ENCODE results near the gene NSF.
"Not testable (repeated sequence)": the region's sequence is repeated elsewhere in the genome, so short reads cannot be mapped to it uniquely, and the experiment has no call there.

NSF gene

DNA sequence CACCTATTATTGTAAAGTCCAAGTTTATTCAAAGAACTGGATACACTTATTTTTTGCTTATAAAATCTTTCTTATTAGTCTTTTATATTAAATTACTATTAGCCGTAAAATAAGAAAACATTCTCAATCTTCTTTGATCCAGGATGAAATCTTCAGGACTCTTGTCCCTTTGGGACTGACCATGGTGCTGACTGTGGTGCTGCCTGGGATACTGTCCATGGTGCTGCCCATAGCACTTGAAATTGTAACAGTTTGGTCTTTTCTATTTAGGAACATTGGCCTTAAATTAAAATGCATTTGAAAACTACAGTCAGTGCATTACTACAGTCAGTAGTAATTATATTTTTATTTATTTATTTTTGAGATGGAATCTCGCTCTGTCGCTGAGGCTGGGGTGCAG is 41.7 kb downstream of the NSF start:
- DNase-seq: not testable (repeated sequence)

DNA sequence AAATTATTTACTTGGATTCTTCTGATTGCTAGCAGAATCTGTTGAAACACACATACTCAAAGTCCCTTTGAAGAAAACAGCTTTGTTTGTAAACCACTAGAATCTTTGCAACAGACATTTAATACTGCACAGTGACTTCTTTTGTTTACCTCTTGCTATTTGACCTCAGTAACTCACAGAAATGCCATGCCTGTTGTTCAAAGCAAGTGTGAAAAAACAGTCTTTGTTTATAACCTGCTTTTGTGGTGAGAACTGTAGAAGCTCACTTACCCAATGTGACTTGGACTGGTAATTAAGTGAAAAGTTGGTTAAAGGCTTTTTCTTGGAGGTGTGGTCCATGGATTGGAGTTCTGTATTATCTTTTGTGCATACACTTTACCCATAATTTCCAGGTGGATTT is 44.4 kb downstream of the NSF start:
- DNase-seq: not testable (repeated sequence)

DNA sequence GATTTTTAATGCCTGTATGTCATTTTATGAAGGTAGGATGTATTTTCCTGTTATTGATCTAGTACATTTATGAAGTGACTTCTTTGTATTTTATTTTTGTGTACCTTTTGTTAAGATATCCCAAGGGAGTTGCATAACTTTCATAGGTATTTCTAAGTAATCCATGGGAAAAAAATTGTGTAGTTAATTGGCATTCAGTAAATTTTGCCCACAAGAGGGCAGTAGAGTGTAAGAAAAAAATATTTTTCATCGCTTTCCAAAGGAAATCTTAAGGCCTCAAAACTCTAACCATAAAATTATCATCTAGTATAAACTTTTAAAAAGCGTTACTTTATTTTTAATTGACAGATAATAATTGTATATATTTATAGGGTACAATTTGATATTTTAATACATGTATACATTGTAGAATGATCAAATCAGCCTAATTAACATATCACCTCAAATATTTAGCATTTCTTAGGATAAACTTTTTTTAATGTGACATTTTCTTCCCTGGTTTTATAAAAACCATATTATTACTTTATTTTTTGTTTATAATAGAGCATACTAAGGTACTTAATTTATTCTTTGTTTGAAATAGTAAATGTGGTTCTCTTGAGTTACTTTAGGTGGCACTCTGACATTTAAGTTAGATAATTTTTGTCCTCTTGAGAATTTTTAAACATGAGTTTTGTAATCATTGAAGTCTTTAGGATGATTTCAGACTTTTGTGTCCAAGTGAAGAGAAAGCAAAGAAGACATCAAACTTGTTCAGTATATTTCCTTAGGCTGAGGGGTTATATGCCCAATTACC is 51.6 kb downstream of the NSF start:
- not testable (repeated sequence) for DNase-seq

DNA sequence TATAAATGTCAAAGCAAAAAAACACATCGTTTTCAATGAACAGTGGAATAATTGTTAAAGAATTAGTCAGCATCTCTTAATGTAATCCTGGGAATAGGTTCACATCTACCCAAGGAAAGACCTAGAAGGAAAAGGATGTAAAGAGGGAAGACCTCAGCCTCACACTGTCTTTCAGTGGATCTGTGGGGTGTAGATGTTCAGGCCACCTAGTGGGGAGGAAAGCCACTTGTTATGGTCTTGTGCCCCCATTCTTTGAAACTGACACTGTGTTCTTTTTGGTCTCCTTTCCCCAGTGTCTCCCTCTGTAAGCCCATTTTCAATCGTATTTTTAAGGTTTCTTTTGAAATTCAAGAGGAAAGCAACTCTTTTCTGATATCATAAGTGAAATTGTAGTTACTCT is 56.8 kb downstream of the NSF start:
- DNase-seq: not testable (repeated sequence)

DNA sequence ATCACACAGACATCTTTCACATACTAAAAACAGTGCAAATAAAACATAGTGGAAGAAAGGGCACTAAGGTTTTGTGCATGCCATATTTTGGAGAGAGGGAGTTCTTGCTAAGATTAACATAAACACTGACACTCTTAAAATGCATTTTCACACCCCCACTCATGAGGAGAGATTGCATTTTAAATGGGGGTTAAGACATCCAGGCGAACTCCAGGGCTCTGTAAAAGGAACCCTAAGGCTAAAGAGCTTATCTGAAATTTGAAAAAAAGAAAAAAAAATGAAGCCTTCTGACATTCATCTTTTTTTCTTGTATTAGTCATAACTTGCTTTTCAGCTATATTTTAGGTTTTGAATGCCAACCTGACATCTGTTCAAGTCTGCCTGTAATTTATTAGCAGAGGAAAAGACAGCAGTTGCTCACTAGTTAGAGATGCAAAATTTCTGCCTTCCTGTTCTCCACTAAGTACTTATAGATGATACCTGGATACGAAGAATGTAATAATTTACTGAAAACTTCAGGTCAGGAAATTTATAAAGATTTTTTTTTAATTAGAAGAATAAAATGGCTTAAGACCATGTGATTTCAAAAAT is 57.3 kb downstream of the NSF start:
- DNase-seq: not testable (repeated sequence)

DNA sequence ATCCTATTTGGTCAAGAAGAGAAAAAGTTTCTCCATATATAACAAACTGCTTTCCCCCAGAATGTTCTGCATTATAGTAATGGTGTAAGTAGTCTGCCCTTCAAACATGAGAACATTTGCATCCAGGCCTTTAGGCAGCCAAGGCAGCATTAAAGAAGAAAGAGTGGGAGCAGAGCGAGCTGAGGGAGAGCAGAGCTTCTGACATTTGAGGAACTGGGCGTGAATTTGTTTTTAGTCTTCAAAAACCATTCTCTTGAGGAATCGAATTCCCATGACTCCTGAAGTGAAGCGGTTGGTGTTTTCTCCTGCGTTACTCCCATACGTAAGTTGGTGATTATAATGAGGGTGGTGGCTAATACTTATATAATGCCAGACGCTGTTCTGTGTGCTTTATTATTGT is 58.8 kb downstream of the NSF start:
- not testable (repeated sequence) for DNase-seq

DNA sequence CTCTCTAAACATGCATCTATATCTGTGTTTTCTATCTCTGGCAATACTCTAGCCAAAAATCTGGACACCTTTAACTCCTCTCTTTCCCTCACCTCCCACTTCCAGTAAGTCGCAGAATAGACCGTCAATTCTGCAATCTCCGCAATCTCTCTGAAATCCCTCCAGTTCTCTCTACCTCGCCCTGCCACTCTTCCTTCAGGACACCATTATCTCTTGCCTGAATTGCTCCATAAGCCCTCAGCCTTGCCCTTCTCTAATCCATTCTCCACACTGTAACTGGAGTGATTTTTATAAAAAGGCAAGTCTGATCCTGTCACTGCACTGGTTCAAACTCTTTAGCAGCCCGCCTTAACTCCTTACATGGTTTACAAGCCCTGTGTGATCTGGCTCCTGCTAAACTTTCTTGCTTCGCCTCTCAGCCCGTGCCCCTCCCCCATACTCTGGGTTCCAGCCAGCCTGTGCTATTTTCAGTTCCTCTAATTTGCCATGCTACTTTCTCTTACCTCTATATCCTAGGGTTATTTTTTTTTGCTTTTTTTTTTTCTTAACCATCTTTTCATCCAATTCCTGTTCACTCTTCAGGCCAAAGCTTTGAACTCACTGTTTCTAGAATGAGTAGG is 61.7 kb downstream of the NSF start:
- not testable (repeated sequence) for DNase-seq

DNA sequence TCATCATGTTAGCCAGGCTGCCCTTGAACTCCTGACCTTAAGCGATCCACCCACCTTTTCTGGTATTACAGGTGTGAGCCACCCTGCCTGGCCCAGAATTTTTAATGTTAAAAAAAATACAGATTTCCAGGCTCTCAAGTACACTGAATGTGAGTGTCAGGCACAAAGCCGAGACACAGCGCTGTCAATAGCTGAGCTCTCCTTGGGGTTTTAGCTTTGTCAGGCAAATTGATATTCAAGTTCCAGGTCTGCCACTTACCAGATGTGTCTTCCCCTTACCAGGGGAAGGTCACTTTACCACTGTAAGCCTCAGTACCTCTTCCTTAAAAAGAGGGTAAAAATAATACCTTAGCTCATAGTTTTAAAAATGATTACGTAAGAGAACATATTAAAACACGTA is 67.8 kb downstream of the NSF start:
- not testable (repeated sequence) for DNase-seq

DNA sequence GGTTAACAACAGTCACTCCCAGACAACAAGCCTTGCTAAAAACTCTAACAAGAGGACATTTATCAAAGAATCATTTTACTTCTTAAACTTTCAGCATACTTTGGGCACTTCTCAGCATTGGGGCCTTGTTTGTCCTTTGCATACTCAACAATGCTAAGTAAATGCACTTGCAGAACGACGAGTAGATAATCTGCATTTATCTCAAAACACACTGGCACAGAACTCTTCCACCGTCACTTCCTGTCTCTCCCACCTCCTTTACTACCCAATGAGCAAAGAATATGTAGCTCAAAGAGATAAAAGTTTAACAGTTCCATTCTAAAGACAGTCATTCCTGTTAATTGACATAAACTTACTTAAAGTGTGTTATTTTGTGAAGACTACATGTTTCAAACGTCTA is 69.2 kb downstream of the NSF start:
- DNase-seq: not testable (repeated sequence)

DNA sequence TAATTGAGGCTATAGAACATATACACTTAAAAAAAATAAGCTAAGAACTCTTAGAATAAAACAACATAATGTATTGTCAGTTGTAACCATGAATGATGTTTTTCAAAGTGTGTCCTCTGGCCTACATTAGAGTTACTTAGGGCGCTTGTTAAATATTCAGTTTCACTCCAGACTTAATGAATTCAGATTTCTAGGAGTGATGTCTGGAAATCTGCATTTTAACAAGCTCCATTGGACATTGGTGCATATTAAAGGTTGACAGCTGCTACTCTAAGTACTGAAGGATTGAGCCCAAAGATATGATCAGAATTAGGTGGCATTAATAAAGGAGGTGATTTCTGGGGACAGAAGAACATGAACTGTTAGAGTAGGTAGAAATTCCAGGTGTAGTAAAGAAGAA is 72.7 kb downstream of the NSF start:
- DNase-seq: not testable (repeated sequence)

DNA sequence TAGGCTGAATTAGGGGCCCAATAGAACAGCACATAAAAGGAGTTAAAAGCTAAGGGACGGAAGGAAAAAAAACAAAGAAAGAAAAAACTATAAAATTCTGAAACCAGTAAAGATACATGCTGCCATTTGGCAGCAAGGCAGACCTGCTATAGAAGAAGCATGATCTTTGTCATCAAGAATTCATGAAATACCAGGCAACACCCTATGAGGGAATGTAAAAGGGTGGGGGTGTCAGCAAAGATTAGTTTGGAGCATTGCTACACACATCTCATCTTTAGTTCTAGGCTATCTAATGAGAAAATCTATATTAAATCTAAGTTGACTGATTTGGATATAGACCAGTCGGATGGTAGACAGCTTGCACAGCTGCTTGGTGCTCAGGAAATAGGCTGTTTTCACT is 73.1 kb downstream of the NSF start:
- DNase-seq: not testable (repeated sequence)

DNA sequence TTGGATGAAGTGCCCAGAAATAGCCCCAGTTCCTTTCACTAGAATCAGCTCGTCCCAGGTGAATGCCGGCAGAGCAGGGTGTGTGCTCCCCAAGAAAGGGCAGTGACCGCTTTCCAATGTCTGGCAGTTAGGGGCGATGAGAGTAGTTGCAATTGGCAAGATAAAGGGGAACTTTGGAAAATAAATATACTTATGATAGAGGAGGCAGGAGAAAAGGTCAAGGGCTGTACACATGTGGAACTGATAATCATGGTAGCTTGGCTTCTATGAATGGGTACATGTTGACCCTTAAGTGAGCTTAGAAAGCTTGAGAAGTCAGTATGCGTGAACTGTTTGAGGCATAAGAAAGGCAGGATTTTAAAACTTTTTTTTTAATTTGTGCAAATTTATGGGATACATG is 75.5 kb downstream of the NSF start:
- DNase-seq: not testable (repeated sequence)

DNA sequence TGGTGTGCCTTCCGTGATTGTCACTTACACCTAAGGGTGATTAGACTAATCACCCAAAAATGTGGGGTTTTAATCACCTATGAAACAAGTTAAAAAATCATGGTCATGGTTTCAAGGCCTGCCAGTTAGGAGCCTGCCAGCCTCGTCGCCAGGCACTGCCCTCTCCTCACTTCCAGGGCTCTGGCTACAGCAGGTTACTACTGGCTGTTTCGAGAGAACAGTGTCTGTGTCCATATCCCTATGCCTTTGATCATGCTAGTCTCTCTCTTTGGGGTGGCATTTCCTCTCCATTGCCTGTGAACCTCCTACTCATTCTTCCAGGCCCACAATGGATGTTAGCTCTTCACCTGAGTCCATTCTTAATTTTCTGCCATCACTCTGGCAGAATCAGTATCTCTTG is 80.3 kb downstream of the NSF start:
- DNase-seq: not testable (repeated sequence)

DNA sequence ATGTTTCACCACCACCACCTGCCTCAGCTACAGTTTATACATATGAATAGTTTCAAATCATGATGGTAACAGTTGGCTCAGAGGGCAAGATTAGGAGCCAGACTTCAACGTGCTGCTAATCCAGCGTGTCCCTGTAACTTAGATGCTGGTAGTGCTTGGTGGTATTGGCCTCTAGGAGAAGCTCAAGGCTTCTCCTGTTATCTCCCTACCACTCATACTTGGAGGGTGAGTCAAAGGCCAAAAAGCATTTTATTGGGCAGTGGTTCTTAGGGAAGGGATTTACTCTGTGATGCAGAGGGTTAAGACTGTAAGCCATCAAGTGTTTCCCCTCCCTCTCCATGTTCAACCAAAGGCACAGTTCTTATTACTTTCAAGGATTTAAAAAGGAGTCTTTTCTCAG is 82.3 kb downstream of the NSF start:
- DNase-seq: not testable (repeated sequence)

DNA sequence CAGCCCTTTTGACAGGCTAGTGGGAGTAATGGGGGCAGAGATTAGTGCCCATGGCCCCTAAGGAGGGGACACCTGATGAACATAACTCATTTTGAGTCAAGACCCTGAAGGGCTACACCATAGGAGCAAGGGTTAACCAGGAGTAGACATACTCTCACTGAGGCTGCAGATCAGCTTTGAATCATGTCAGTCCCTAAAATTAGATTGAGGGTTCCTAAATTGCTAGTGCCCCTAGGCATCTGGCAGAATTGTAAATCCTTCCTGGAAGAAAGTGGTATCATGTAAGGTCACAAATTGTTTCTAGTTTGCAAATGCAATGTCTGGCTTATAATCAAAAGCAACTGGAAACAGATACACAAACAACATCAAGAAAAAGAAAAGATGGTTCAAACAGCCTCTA is 87.3 kb downstream of the NSF start:
- not testable (repeated sequence) for DNase-seq

DNA sequence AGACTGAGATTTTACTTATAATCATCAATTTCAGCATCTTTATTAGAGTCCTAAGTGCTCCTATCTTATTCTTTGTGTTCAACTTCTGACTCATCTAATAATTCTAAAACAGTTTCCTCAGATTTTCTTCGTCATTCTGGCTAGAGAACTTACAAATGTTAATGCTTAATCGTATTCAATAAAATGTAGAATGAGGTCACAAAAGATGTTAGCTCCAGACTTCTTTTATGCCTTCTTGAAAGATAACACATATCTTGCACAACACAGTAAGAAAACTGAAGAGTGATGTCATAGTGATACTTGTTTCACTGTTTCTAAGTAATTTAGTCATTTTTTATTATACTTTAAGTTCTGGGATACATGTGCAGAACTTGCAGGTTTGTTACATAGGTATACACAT is 93.2 kb downstream of the NSF start:
- not testable (repeated sequence) for DNase-seq

DNA sequence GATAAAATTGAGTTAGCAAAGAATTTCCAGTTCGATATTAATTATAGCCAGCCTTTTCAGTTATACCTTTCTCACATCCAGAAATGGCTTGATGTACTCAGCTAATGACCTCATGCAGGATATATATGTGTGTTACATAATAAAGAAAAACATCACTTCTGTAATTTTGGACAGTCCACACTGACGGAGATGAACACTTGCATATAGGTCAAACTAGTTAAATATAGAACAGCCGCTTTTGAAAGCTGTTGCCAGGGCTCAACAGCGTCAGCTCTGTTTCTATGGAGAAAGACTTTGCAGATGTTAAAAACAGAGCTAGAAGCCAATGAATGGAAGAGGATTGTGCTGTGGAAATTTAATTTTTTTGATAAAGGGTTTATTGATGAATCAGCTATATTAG is 94.8 kb downstream of the NSF start:
- DNase-seq: peak; percentile 1

DNA sequence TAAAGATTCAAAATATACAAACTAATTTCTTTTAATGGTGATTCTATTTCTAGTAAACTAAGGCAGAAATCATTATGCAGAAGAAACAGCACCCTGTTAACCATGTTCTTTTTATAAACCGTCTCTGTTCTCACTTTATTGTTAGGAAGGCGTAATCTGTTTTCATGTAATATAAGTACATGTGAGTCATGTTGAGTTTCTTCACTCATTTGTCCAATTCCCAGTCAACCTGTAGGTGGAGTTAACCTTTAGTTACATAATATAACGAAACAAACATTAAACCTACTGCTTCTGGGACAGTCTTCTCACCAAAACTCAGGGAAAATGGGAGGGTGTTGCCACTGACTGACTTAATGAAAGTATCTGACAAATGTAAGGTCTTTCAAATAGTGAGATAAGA is 101.7 kb downstream of the NSF start:
- not testable (repeated sequence) for DNase-seq

DNA sequence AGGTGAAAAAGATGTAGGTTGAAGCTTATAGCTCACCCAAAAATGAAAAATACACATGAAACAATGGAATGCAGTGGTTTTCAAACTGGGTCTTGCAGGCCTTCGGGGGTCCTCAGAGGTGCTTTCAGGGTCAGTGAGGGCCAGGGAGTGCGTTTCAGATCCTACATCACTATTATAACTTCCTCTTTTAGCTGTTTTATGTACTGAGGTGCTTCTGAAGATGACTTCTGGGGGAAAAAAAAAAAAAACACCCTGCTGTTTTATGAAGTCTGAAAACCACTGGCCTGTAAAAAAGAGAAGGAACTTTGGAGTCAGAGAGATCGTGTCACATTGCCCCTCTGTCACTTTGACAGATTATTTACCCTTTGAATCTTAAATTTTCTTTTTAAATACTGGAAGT is 102.8 kb downstream of the NSF start:
- DNase-seq: not testable (repeated sequence)

DNA sequence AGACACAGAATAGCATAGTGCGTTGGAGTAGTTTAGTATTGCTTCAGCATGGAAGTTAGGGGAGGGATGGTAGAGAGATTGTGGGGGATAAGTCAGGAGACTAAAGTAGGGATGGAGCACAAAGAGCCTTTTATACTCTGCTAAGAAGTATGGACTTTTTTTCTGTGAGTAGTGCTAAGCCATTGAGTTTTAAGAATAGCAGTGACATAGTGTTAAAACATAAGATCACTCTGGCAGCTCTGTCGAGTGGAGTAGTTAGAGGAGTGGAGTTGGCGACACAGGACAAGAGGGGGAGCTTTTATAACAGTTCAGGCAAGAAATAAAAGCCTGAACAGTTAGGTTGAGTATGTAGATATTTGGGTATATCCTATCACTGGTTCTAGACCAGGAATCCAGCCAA is 106.1 kb downstream of the NSF start:
- DNase-seq: not testable (repeated sequence)

DNA sequence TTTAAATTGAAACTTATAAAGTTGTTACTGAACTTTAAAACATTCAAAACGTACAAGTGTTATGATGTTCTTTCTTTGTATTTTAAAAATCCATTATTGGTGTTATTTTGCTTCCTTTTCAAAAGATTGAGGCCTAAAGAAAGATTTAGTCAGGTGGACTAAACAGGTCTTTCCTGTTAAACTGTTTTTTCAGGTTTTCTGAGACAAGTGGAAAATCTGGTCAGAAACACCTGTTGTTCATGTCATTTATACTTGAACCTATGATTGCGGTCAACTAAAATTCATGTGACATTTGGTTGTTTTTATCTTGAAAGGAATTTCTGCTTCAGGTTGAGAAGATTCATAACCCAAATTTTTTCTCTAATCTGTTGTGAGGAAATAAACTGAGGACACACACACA is 108.5 kb downstream of the NSF start:
- DNase-seq: not testable (repeated sequence)

DNA sequence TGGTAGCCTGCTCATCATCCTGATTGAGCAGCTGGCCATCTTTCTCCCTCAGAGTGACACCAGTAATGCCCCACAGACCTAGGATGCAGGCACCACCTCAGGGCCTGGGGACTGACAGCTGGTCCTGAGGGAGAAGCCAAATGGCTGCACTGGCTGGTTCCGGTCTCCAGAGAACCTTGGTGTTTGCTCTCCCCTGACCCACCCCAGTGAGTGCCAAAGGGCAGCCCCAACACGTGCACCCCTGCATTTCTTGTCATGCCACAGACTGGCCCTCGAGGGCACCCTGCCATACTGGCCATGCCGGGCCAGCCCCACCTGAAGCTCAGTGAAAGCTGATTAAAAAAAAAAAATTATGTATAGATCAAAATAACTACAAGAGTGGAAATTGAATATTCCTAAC is 127.5 kb downstream of the NSF start:
- no peak for DNase-seq

DNA sequence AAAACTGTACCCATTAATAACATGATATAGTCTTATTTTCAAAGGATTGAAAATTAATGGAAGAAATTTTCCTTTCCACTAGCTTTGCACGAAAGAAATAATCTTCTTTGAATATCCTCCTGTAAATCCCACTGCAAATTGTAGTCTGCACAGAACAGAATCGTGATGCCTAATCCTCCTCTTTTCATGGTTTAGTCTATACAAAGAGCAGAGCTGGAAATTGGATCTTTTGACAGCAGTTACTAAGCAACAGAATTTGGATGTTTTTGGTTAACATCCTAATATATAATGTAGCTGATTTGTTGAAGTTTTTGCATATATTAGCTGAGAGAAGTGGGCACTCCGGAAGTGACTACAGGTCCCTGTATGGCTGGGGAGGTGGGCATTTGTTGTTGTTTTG is 129.4 kb downstream of the NSF start:
- DNase-seq: no peak

DNA sequence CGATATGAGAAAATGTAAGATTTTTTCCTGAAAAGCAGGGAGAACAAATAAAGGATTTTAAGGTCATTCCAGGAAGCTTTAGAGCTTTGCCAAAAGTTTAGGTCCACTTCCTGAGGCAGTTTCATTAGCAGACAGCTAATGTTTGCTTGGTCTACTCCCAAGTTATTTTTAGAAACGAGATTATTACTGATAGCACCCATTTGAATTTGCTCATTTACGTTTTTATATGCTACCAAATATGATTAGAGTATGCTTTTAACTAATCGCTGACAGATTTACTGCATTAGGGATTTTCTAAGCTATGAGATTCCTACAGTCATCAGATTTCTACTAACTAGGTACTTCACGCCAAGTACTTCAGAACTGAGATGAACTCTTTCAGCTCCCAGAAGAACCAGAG is 129.9 kb downstream of the NSF start:
- DNase-seq: no peak

Data from CD4-positive, alpha-beta T cell treated with Interferon gamma for 1 hour (primary cell).